AG04450 (cell line): ENCODE measurements around the gene GRIFIN. TPM values are rescaled to one million over a fixed set of nuclear protein-coding genes. Genes with fewer than 3 reads are reported as not detected.

Experiments used
- CTCF ChIA-PET: fragments of 300-600, 350-600 bp; formaldehyde crosslinking; extraction: SDS; loops from one replicate; lab custom pipeline; 2022; ENCODE audit warnings: antibody characterized with exemption, inconsistent platforms; lab: Charles Lee
- POLR2A ChIA-PET: fragments of 350-600 bp; formaldehyde crosslinking; extraction: SDS; loops from one replicate; lab custom pipeline; 2021; ENCODE audit warnings: antibody characterized with exemption, inconsistent platforms; lab: Yijun Ruan, JAX
- DNase-seq: peaks from one replicate; pipeline ENCODE4 v3.0.0-alpha.2; 2011; ENCODE audit warnings: low read depth, low spot score
- H3K27ac ChIP-seq: one replicate; pipeline ENCODE4 v1.5.1; 2012; ENCODE audit warnings: low read depth, low read length, control low read depth
- H3K27me3 ChIP-seq: one replicate; pipeline ENCODE4 v1.6.0; 2012; ENCODE audit warnings: low read length; ENCODE audit not compliant: control insufficient read depth, insufficient read depth
- H3K4me3 ChIP-seq: 2 replicates; pipeline ENCODE4 v1.5.1; 2011; ENCODE audit warnings: mild to moderate bottlenecking, low read depth, low read length, control low read depth
- H3K9me3 ChIP-seq: 2 replicates; pipeline ENCODE4 v1.5.1; 2012; ENCODE audit warnings: low read length; ENCODE audit not compliant: control insufficient read depth, insufficient read depth
- polyA plus RNA-seq: library from polyadenylated mRNA; depleted of rRNA; stranded (reverse); fragments of >200 nt; gene quantifications from 2 replicates; pipeline ENCODE4 v1.2.3, GENCODE V29; 2011
- TF ChIP-seq, protein P1 (sequence below): IDR thresholded peaks from 2 replicates; pipeline ENCODE4 v1.5.1; 2011; ENCODE audit warnings: low read depth, low read length, control low read depth, inconsistent platforms

The GRIFIN gene
- polyA plus RNA-seq, 1 experiment, result not detected

DNA sequence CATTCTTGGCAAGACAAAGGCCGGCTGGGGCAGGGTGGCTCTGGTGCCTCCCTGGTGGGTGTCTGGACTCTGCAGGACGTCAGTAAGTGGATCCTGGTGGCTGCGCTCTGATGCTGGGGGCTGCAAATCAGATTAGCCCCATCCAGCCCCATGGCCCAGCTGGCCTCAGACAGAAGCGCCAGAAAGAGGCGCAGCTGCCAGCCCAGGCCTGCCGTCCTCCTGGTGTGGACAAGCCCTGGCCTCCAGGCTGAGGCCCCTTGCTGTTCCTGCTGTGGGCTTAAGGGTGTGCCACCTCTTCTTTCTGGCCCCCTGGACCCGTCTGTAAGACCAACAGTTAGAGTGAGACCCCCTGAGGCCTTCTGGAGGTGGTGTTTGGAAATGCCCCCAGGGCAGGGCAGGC lies 37.5 kb upstream of the GRIFIN start:
- POLR2A ChIA-PET, result no interaction called here
- Histone ChIP-seq H3K27ac (no peak overlapping the region), H3K4me3 (no peak overlapping the region), H3K27me3 (no peaks in the 10 kb centered on the region), H3K9me3 (peaks cover 7% of the 10 kb centered on the region; the same call in 1 of the 2 replicates)
- DNase-seq, result no peak
- TF ChIP-seq, protein P1, sequence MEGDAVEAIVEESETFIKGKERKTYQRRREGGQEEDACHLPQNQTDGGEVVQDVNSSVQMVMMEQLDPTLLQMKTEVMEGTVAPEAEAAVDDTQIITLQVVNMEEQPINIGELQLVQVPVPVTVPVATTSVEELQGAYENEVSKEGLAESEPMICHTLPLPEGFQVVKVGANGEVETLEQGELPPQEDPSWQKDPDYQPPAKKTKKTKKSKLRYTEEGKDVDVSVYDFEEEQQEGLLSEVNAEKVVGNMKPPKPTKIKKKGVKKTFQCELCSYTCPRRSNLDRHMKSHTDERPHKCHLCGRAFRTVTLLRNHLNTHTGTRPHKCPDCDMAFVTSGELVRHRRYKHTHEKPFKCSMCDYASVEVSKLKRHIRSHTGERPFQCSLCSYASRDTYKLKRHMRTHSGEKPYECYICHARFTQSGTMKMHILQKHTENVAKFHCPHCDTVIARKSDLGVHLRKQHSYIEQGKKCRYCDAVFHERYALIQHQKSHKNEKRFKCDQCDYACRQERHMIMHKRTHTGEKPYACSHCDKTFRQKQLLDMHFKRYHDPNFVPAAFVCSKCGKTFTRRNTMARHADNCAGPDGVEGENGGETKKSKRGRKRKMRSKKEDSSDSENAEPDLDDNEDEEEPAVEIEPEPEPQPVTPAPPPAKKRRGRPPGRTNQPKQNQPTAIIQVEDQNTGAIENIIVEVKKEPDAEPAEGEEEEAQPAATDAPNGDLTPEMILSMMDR, result no peak
- CTCF ChIA-PET, result no interaction called here

DNA sequence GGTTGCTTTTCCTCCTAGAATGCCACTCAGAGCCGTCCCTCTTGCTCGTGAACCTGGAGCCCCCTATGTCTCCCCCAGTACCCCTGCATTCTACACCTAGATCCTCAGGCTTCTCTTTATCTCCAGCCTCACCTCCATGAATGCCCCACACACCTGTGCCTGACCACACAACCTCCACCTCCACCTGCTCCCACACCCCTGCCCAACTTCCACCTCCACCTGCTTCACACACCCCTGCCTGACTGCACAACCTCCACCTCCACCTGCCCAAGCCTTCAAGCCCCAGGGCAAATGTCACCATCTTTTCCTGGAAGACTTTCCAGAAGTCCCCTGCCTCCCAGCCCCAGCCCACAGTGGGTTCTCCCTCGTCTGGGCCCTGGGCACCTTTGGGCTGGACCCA lies 36.5 kb upstream of the GRIFIN start:
- ChIA-PET POLR2A (no interaction called here), CTCF (interaction anchor here (0.5 kb wide), 1 partner anchor 43 kb away, joined by 8 read pairs; no protein-coding TSS in a partner anchor)
- H3K9me3 ChIP-seq, result peaks cover 7% of the 10 kb centered on the region; the same call in 1 of the 2 replicates
- TF ChIP-seq, protein P1, result no peak
- H3K27me3 ChIP-seq, result no peaks in the 10 kb centered on the region
- H3K4me3 ChIP-seq, result no peak overlapping the region
- H3K27ac ChIP-seq, result no peak overlapping the region
- no peak for DNase-seq

DNA sequence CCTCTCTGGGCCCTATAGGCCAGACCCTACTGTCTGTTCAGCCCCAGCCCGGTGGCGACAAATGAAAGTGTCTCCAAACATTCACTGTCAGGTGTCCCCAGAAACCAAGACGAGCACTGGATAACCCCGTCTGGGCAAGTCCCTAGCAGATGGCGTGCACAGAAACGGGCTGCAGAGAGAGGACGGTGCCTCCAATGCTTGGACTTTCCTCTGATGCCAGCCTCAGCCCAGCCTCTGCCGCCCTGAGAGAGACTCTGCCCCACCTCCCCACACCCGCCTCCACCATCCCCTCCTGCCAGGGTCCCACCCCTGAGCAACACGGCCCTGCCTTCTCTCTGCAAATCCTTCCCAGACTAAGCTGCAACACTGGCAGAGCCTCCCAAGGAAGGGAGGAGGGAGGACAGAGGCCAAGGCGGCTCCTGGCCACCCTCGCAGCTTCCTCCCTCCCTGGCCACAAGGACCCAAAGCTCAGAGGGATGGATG lies 36.0 kb upstream of the GRIFIN start:
- Histone ChIP-seq H3K27ac (no peak overlapping the region), H3K9me3 (peaks cover 7% of the 10 kb centered on the region; the same call in 1 of the 2 replicates), H3K27me3 (no peaks in the 10 kb centered on the region), H3K4me3 (no peak overlapping the region)
- ChIA-PET CTCF (interaction anchor here (0.5 kb wide), 1 partner anchor 43 kb away, joined by 8 read pairs; no protein-coding TSS in a partner anchor), POLR2A (no interaction called here)
- TF ChIP-seq, protein P1, result no peak
- no peak for DNase-seq

DNA sequence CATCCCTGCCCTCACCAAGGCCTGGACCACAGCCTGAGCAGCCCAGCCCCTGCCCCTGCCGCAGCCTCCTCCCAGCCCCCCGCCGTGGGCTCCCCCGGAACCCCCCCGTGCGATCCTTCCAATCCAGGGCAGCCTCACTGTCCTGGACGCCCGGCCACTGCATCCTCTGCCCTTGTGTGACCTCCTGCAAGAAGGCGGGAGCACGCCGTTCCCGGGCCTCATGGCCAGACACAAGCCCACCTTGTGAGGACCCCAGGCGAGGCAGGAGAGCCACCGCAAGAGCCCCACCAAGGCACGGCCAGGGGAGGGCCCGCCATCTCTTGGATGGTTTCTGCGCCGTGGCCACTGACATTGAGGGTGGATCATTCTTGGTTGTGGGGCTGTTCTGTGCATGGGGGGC lies 35.6 kb upstream of the GRIFIN start:
- CTCF ChIA-PET, result no interaction called here
- Histone ChIP-seq H3K27me3 (no peaks in the 10 kb centered on the region), H3K27ac (no peak overlapping the region), H3K4me3 (no peak overlapping the region), H3K9me3 (peaks cover 7% of the 10 kb centered on the region; the same call in 1 of the 2 replicates)
- DNase-seq, result no peak
- TF ChIP-seq, protein P1, result no peak
- POLR2A ChIA-PET, result no interaction called here

DNA sequence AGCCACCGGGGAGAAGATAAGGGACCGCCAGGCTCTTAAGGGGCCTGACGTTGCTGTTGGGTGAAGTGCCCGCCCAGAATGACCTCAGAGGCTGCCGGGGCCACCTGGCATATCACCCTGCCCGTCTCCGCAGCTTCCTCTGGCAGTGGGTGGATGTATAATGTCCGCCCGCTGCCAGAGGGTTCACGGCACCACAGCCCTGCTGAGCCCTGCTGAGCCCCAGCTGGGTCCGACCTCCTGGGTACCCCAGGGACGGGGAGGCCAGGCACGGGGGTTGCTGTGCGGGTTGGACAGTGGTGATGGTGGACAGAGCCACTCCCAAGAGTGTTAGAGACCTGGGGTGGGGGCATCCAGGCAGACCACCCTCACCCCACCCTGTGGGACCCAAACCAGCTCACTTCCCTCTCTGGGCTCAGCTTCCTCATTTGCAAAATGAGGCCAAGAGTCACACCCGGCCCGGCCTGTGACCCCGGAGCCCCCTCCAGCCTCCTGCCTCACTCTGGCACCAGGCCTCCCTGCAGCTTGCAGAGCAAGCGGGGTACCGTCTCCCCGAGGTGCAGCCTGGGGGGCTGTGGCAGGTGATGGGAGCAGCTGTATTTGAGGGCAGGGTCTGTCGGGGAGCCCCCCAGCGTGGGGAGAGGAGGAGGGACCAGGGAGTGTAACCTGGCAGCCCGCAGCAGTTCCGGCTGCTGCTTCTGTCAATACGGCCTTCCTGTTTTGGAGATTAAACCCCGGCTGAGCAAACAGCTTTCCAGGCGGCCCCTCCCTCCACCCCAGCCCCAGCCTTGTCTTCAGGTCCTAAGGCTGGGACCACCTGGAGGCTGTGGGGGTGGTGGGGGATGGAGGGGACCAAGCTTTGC lies 34.9 kb upstream of the GRIFIN start:
- TF ChIP-seq, protein P1, result no peak
- POLR2A ChIA-PET, result no interaction called here
- Histone ChIP-seq H3K9me3 (peaks cover 7% of the 10 kb centered on the region; the same call in 1 of the 2 replicates), H3K4me3 (no peak overlapping the region), H3K27me3 (no peaks in the 10 kb centered on the region), H3K27ac (no peak overlapping the region)
- no peak for DNase-seq
- CTCF ChIA-PET, result interaction anchor here (1.2 kb wide), 1 partner anchor 60 kb away, joined by 3 read pairs; no protein-coding TSS in a partner anchor
